CD8-positive, alpha-beta memory T cell (primary cell): Measurements from ENCODE around the gene ORM1. TPM values are rescaled to one million over a fixed set of nuclear protein-coding genes. Genes with fewer than 3 reads are reported as not detected.
A peak's percentile ranks its signal among the peaks of the same experiment; 100 is the strongest.
"Not testable (repeated sequence)": the region's sequence is repeated elsewhere in the genome, so short reads cannot be mapped to it uniquely, and the experiment has no call there.

ENCODE experiments used
- CTCF ChIA-PET: fragments of 350-600 bp; sonication (Branson Sonifier 250); formaldehyde crosslinking; loops from one replicate; lab custom pipeline; 2021; ENCODE audit warnings: antibody characterized with exemption; lab: Charles Lee
- POLR2A ChIA-PET: fragments of 350-600 bp; sonication (Branson Sonifier 250); formaldehyde crosslinking; loops from one replicate; lab custom pipeline; 2021; ENCODE audit warnings: antibody characterized with exemption; lab: Charles Lee
- DNase-seq, 5 donors: peaks; one replicate each; pipeline versions ENCODE4 v3.0.0 to v3.0.0-alpha.2; 2020 to 2022; ENCODE audit warnings: mixed read lengths in 1 of 5
- H3K27ac ChIP-seq: one replicate; pipeline ENCODE4 v1.7.0; 2013; ENCODE audit warnings: low read depth, mild to moderate bottlenecking, low read length, moderate library complexity
- H3K27me3 ChIP-seq: 2 replicates; pipeline ENCODE4 v1.7.0; 2013; ENCODE audit warnings: low read length, mild to moderate bottlenecking; ENCODE audit not compliant: insufficient read depth, poor library complexity, severe bottlenecking
- H3K36me3 ChIP-seq: 2 replicates; pipeline ENCODE4 v1.7.0; 2013; ENCODE audit warnings: mild to moderate bottlenecking, low read length, moderate library complexity; ENCODE audit not compliant: insufficient read depth
- H3K4me1 ChIP-seq: 2 replicates; pipeline ENCODE4 v1.7.0; 2013; ENCODE audit warnings: mild to moderate bottlenecking, low read length, moderate library complexity; ENCODE audit not compliant: insufficient read depth
- H3K4me3 ChIP-seq: 2 replicates; pipeline ENCODE4 v1.7.0; 2013; ENCODE audit warnings: mild to moderate bottlenecking, low read length
- H3K9me3 ChIP-seq: 2 replicates; pipeline ENCODE4 v1.7.0; 2013; ENCODE audit warnings: mild to moderate bottlenecking, low read length
- H3K27ac Mint-ChIP-seq, 8 donors: one replicate each; pipeline ENCODE4 v1.8.0; 2020 to 2021; ENCODE audit warnings: mixed read lengths in 8 of 8, mild to moderate bottlenecking in 6 of 8, inconsistent platforms in 3 of 8, moderate library complexity in 3 of 8
- H3K27me3 Mint-ChIP-seq, 2 donors: one replicate each; pipeline ENCODE4 v1.8.0; 2020 to 2021; ENCODE audit warnings: mixed read lengths in 2 of 2, mild to moderate bottlenecking in 1 of 2, moderate library complexity in 1 of 2
- H3K36me3 Mint-ChIP-seq, 3 donors: one replicate each; pipeline ENCODE4 v1.8.0; 2020 to 2021; ENCODE audit warnings: mixed read lengths in 3 of 3, inconsistent platforms in 1 of 3, mild to moderate bottlenecking in 1 of 3
- H3K4me1 Mint-ChIP-seq, 3 donors: one replicate each; pipeline ENCODE4 v1.8.0; 2020 to 2021; ENCODE audit warnings: mixed read lengths in 3 of 3, inconsistent platforms in 1 of 3, mild to moderate bottlenecking in 1 of 3
- H3K4me3 Mint-ChIP-seq, 7 donors: one replicate each; pipeline ENCODE4 v1.8.0; 2020 to 2021; ENCODE audit warnings: mixed read lengths in 7 of 7, mild to moderate bottlenecking in 6 of 7, moderate library complexity in 4 of 7, inconsistent platforms in 2 of 7
- H3K9me3 Mint-ChIP-seq, 5 donors: one replicate each; pipeline ENCODE4 v1.8.0; 2020 to 2022; ENCODE audit warnings: mixed read lengths in 5 of 5, mild to moderate bottlenecking in 3 of 5, moderate library complexity in 2 of 5, inconsistent platforms in 1 of 5
- polyA plus RNA-seq: library from polyadenylated mRNA; unstranded; fragments of 300-500 nt; fragmentation: Illumina TruSeq; gene quantifications from one replicate; pipeline ENCODE4 v1.2.3, GENCODE V29; 2021
- total RNA-seq, 2 experiments: library from RNA; stranded (reverse); gene quantifications; one replicate each; pipeline ENCODE4 v1.2.3, GENCODE V29; 2021

Gene ORM1
- total RNA-seq = not detected
- polyA plus RNA-seq = not detected

- H3K27ac ChIP-seq, CTCF ChIA-PET, H3K4me1 ChIP-seq, DNase-seq, H3K27me3 ChIP-seq, POLR2A ChIA-PET, H3K4me1 Mint-ChIP-seq, H3K4me3 ChIP-seq, H3K36me3 ChIP-seq, H3K36me3 Mint-ChIP-seq, H3K9me3 Mint-ChIP-seq, H3K9me3 ChIP-seq: not testable (repeated sequence)
- Mint-ChIP-seq H3K4me3 (peak within 1 kb of the TSS in 1 of 7 donors; percentile 40), H3K27me3 (peaks cover 10 to 23% of the 10 kb centered on the region in 2 donors), H3K27ac (peak within 1 kb of the TSS in 1 of 8 donors; percentile 17)
Measured at GRCh38 chr9:114322831-114323531, at the start of gene ORM1. Gene ORM1, plus strand, starts transcription at chr9:114323098. Its CDS starts 36 bp downstream, at chr9:114323134.

- peak in 1 of 5 donors; percentile 17 for DNase-seq
- ChIA-PET POLR2A (no interaction called here), CTCF (no interaction called here)
- no peaks in the 10 kb centered on the region for H3K36me3 Mint-ChIP-seq
- H3K4me1 Mint-ChIP-seq = no peaks in the 10 kb centered on the region
- H3K27ac Mint-ChIP-seq = no peak overlapping the region
- no peaks in the 10 kb centered on the region for H3K4me1 ChIP-seq
- no peak overlapping the region for H3K4me3 ChIP-seq
- H3K27ac ChIP-seq = no peak overlapping the region
- H3K4me3 Mint-ChIP-seq = no peak overlapping the region
- no peaks in the 10 kb centered on the region for H3K27me3 ChIP-seq
- no peaks in the 10 kb centered on the region for H3K9me3 ChIP-seq
- H3K36me3 ChIP-seq = no peaks in the 10 kb centered on the region
- peaks cover 6 to 30% of the 10 kb centered on the region in 2 donors for H3K27me3 Mint-ChIP-seq
- H3K9me3 Mint-ChIP-seq = no peaks in the 10 kb centered on the region
Measured at GRCh38 chr9:114273461-114273881, 49.4 kb upstream of the ORM1 start.

GRCh38 chr9:114274217-114274616 is 48.7 kb upstream of the ORM1 start:
- DNase-seq = no peak
- Mint-ChIP-seq H3K9me3 (no peaks in the 10 kb centered on the region), H3K36me3 (no peaks in the 10 kb centered on the region), H3K27me3 (peaks cover 6 to 30% of the 10 kb centered on the region in 2 donors), H3K4me1 (no peaks in the 10 kb centered on the region), H3K27ac (no peak overlapping the region), H3K4me3 (no peak overlapping the region)
- ChIA-PET POLR2A (no interaction called here), CTCF (no interaction called here)
- no peaks in the 10 kb centered on the region for H3K9me3 ChIP-seq
- no peaks in the 10 kb centered on the region for H3K36me3 ChIP-seq
- no peak overlapping the region for H3K4me3 ChIP-seq
- no peak overlapping the region for H3K27ac ChIP-seq
- H3K4me1 ChIP-seq = no peaks in the 10 kb centered on the region
- H3K27me3 ChIP-seq = no peaks in the 10 kb centered on the region

GRCh38 chr9:114275246-114276004 is 47.5 kb upstream of the ORM1 start:
- no peaks in the 10 kb centered on the region for H3K4me1 Mint-ChIP-seq
- no peaks in the 10 kb centered on the region for H3K36me3 Mint-ChIP-seq
- no peak overlapping the region for H3K4me3 ChIP-seq
- H3K9me3 ChIP-seq = no peaks in the 10 kb centered on the region
- ChIA-PET POLR2A (no interaction called here), CTCF (no interaction called here)
- no peak overlapping the region for H3K4me3 Mint-ChIP-seq
- no peaks in the 10 kb centered on the region for H3K27me3 ChIP-seq
- no peaks in the 10 kb centered on the region for H3K4me1 ChIP-seq
- H3K9me3 Mint-ChIP-seq = no peaks in the 10 kb centered on the region
- peaks cover 6 to 30% of the 10 kb centered on the region in 2 donors for H3K27me3 Mint-ChIP-seq
- H3K27ac Mint-ChIP-seq = no peak overlapping the region
- no peak overlapping the region for H3K27ac ChIP-seq
- peak in 1 of 5 donors; percentile 44 for DNase-seq
- H3K36me3 ChIP-seq = no peaks in the 10 kb centered on the region

GRCh38 chr9:114276908-114277821 is 45.7 kb upstream of the ORM1 start:
- no peaks in the 10 kb centered on the region for H3K9me3 Mint-ChIP-seq
- no peaks in the 10 kb centered on the region for H3K27me3 ChIP-seq
- DNase-seq = peak in 1 of 5 donors; percentile 17
- H3K4me3 ChIP-seq = no peak overlapping the region
- peaks cover 6 to 16% of the 10 kb centered on the region in 2 donors for H3K27me3 Mint-ChIP-seq
- no peaks in the 10 kb centered on the region for H3K9me3 ChIP-seq
- CTCF ChIA-PET = no interaction called here
- no peaks in the 10 kb centered on the region for H3K4me1 ChIP-seq
- H3K27ac Mint-ChIP-seq = no peak overlapping the region
- POLR2A ChIA-PET = no interaction called here
- H3K36me3 Mint-ChIP-seq = peaks cover 0 to 4% (median 0%) of the 10 kb centered on the region in 3 donors
- peak overlapping the region in 1 of 7 donors; percentile 28 for H3K4me3 Mint-ChIP-seq
- no peaks in the 10 kb centered on the region for H3K4me1 Mint-ChIP-seq
- H3K36me3 ChIP-seq = no peaks in the 10 kb centered on the region
- H3K27ac ChIP-seq = no peak overlapping the region

GRCh38 chr9:114278356-114278755 is 44.5 kb upstream of the ORM1 start:
- no peaks in the 10 kb centered on the region for H3K27me3 ChIP-seq
- H3K36me3 ChIP-seq = no peaks in the 10 kb centered on the region
- H3K27ac ChIP-seq = no peak overlapping the region
- H3K4me1 ChIP-seq = no peaks in the 10 kb centered on the region
- DNase-seq = no peak
- Mint-ChIP-seq H3K9me3 (no peaks in the 10 kb centered on the region), H3K4me3 (no peak overlapping the region), H3K27me3 (peaks cover 3 to 13% of the 10 kb centered on the region in 2 donors), H3K4me1 (peaks cover 0 to 3% (median 0%) of the 10 kb centered on the region in 3 donors), H3K36me3 (peaks cover 0 to 4% (median 0%) of the 10 kb centered on the region in 3 donors), H3K27ac (no peak overlapping the region)
- H3K4me3 ChIP-seq = no peak overlapping the region
- H3K9me3 ChIP-seq = no peaks in the 10 kb centered on the region
- POLR2A ChIA-PET = no interaction called here
- CTCF ChIA-PET = no interaction called here

- no peak overlapping the region for H3K4me3 ChIP-seq
- peaks cover 0 to 4% (median 0%) of the 10 kb centered on the region in 3 donors for H3K36me3 Mint-ChIP-seq
- peak in 1 of 5 donors; percentile 11 for DNase-seq
- H3K4me3 Mint-ChIP-seq = no peak overlapping the region
- H3K4me1 Mint-ChIP-seq = peaks cover 0 to 3% (median 0%) of the 10 kb centered on the region in 3 donors
- CTCF ChIA-PET = no interaction called here
- no peak overlapping the region for H3K27ac ChIP-seq
- POLR2A ChIA-PET = no interaction called here
- H3K9me3 ChIP-seq = no peaks in the 10 kb centered on the region
- H3K36me3 ChIP-seq = no peaks in the 10 kb centered on the region
- H3K9me3 Mint-ChIP-seq = no peaks in the 10 kb centered on the region
- peaks cover 0 to 11% of the 10 kb centered on the region in 2 donors for H3K27me3 Mint-ChIP-seq
- no peaks in the 10 kb centered on the region for H3K27me3 ChIP-seq
- H3K4me1 ChIP-seq = no peaks in the 10 kb centered on the region
- no peak overlapping the region for H3K27ac Mint-ChIP-seq
Measured at GRCh38 chr9:114278881-114279570, 43.9 kb upstream of the ORM1 start.
